Stimulated activated CD4-positive, alpha-beta T cell treated with anti-CD3 and anti-CD28 coated beads, TNF-alpha, amount 100 ng/mL, for 24 hours (primary cell): ENCODE results near the gene HSFX3.
"Not testable (repeated sequence)": the region's sequence is repeated elsewhere in the genome, so short reads cannot be mapped to it uniquely, and the experiment has no call there.

ENCODE experiments used
- DNase-seq, 3 experiments: peaks; one replicate each; pipeline ENCODE4 v3.0.0-alpha.2; 2020; ENCODE audit warnings: low read depth in 3 of 3

HSFX3 gene

GRCh38 chrX:149517308-149517707 is 32.4 kb downstream of the HSFX3 start:
- no peak for DNase-seq

GRCh38 chrX:149516604-149517003 is 33.1 kb downstream of the HSFX3 start:
- no peak for DNase-seq

- no peak for DNase-seq
Observed at GRCh38 chrX:149515954-149516602, 33.6 kb downstream of the HSFX3 start.

GRCh38 chrX:149513825-149514428 is 35.8 kb downstream of the HSFX3 start:
- no peak for DNase-seq

GRCh38 chrX:149512225-149512885 is 37.4 kb downstream of the HSFX3 start:
- peak in 1 of 3 experiments; percentile 46 for DNase-seq

GRCh38 chrX:149511081-149511480 is 38.6 kb downstream of the HSFX3 start:
- no peak for DNase-seq

GRCh38 chrX:149510386-149510785 is 39.3 kb downstream of the HSFX3 start:
- DNase-seq = no peak

GRCh38 chrX:149508467-149508866 is 41.3 kb downstream of the HSFX3 start:
- no peak for DNase-seq

- no peak for DNase-seq
Observed at GRCh38 chrX:149506349-149506748, 43.4 kb downstream of the HSFX3 start.

GRCh38 chrX:149505671-149506070 is 44.1 kb downstream of the HSFX3 start:
- no peak for DNase-seq

- peak; percentile 60 to 82 (median 72) for DNase-seq
Observed at GRCh38 chrX:149504915-149505651, 44.6 kb downstream of the HSFX3 start, which contains the start of gene IDS. IDS (minus strand) TSS chrX:149505306; CDS start chrX:149505137, 169 bp downstream.

GRCh38 chrX:149504226-149504914 is 45.4 kb downstream of the HSFX3 start:
- DNase-seq = peak in 2 of 3 experiments; percentile 23 to 47

GRCh38 chrX:149503446-149503845 is 46.3 kb downstream of the HSFX3 start:
- DNase-seq = peak; percentile 20 to 49 (median 23)

- not testable (repeated sequence) for DNase-seq
Observed at GRCh38 chrX:149502923-149503322, 46.8 kb downstream of the HSFX3 start.

- DNase-seq = no peak
Observed at GRCh38 chrX:149499766-149500165, 50.0 kb downstream of the HSFX3 start.

GRCh38 chrX:149498767-149499166 is 51.0 kb downstream of the HSFX3 start:
- no peak for DNase-seq
